Neural cell (in vitro differentiated cells): ENCODE results near the gene BMPR1A. TPM values are rescaled to one million over a fixed set of nuclear protein-coding genes. Genes with fewer than 3 reads are reported as not detected.

Experiments
- H2AFZ ChIP-seq: fragments of 200-600, 300-800 bp; sonication (generic), shearing (Covaris generic); 2 replicates; pipeline ENCODE4 v1.6.0; 2014; ENCODE audit warnings: low read depth, mild to moderate bottlenecking, antibody characterized with exemption, low read length, moderate library complexity
- H3F3A ChIP-seq: fragments of 200-600 bp; shearing (Covaris generic); 2 replicates; pipeline ENCODE4 v1.6.1; 2016; ENCODE audit warnings: mild to moderate bottlenecking, moderate library complexity, mixed read lengths, antibody characterized with exemption, low read length; ENCODE audit not compliant: insufficient read depth, poor library complexity, severe bottlenecking
- H3K27ac ChIP-seq: fragments of 200-600, 300-800 bp; sonication (generic), shearing (Covaris generic); 2 replicates; pipeline ENCODE4 v1.5.1; 2014; ENCODE audit warnings: mild to moderate bottlenecking, low read length, moderate library complexity
- H3K27me3 ChIP-seq: fragments of 300-800, 200-600 bp; sonication (generic), shearing (Covaris generic); 2 replicates; pipeline ENCODE4 v1.6.0; 2014; ENCODE audit warnings: mild to moderate bottlenecking, low read depth, low read length, moderate library complexity; ENCODE audit not compliant: insufficient read depth
- H3K36me3 ChIP-seq: fragments of 300-800, 200-600 bp; sonication (generic), shearing (Covaris generic); 2 replicates; pipeline ENCODE4 v1.5.1; 2014; ENCODE audit warnings: mild to moderate bottlenecking, antibody characterized with exemption, low read length, moderate library complexity; ENCODE audit not compliant: insufficient read depth
- H3K4me2 ChIP-seq: fragments of 300-800, 200-600 bp; sonication (generic), shearing (Covaris generic); 2 replicates; pipeline ENCODE4 v1.6.0; 2014; ENCODE audit warnings: mild to moderate bottlenecking, low read length
- H3K4me3 ChIP-seq: fragments of 300-800, 200-600 bp; sonication (generic), shearing (Covaris generic); 2 replicates; pipeline ENCODE4 v1.5.1; 2014; ENCODE audit warnings: mild to moderate bottlenecking, low read length, moderate library complexity
- H3K79me2 ChIP-seq: fragments of 200-600 bp; shearing (Covaris generic); replicated peaks from 2 replicates; pipeline ENCODE4 v1.6.0; 2014; ENCODE audit warnings: mild to moderate bottlenecking, low read length, moderate library complexity; ENCODE audit not compliant: insufficient read depth
- H3K9ac ChIP-seq: fragments of 300-800, 200-600 bp; sonication (generic), shearing (Covaris generic); 2 replicates; pipeline ENCODE4 v1.6.1; 2016; ENCODE audit warnings: mild to moderate bottlenecking, low read length, mixed read lengths
- H3K9me2 ChIP-seq: fragments of 200-600 bp; shearing (Covaris generic); 2 replicates; pipeline ENCODE4 v1.6.1; 2016; ENCODE audit warnings: mild to moderate bottlenecking, low read length, mixed read lengths; ENCODE audit not compliant: insufficient read depth
- H3K9me3 ChIP-seq: fragments of 200-600, 300-800 bp; sonication (generic), shearing (Covaris generic); 2 replicates; pipeline ENCODE4 v1.6.1; 2016; ENCODE audit warnings: mild to moderate bottlenecking, mixed run types, low read length, moderate library complexity, mixed read lengths
- H4K20me1 ChIP-seq: fragments of 200-600 bp; shearing (Covaris generic); 2 replicates; pipeline ENCODE4 v1.6.1; 2016; ENCODE audit warnings: mild to moderate bottlenecking, mixed run types; ENCODE audit not compliant: insufficient read depth
- CTCF ChIP-seq: fragments of 450-650 bp; IDR thresholded peaks from 2 replicates; pipeline ENCODE4 v1.5.1; 2014; ENCODE audit warnings: antibody characterized with exemption, mild to moderate bottlenecking, moderate library complexity; ENCODE audit not compliant: poor library complexity, severe bottlenecking
- EP300 ChIP-seq: fragments of 450-650 bp; conservative IDR thresholded peaks from 2 replicates; pipeline ENCODE4 v1.6.1; 2014; ENCODE audit warnings: antibody characterized with exemption, mild to moderate bottlenecking, moderate library complexity; ENCODE audit not compliant: poor library complexity, severe bottlenecking
- EZH2 ChIP-seq: fragments of 200-600, 300-800 bp; shearing (Covaris generic), sonication (generic); IDR thresholded peaks from 2 replicates; pipeline ENCODE4 v1.6.1; 2014; ENCODE audit warnings: antibody characterized with exemption, low read length, borderline replicate concordance, mild to moderate bottlenecking; ENCODE audit not compliant: insufficient read depth, poor library complexity, severe bottlenecking
- MXI1 ChIP-seq: fragments of 450-650 bp; conservative IDR thresholded peaks from 2 replicates; pipeline ENCODE4 v1.6.1; 2014; ENCODE audit warnings: antibody characterized with exemption, mild to moderate bottlenecking; ENCODE audit not compliant: poor library complexity, severe bottlenecking
- POLR2AphosphoS5 ChIP-seq: IDR thresholded peaks from 2 replicates; pipeline ENCODE4 v1.6.1; 2012
- RAD21 ChIP-seq: fragments of 450-650 bp; conservative IDR thresholded peaks from 2 replicates; pipeline ENCODE4 v1.6.1; 2014; ENCODE audit warnings: antibody characterized with exemption, mild to moderate bottlenecking, moderate library complexity
- REST ChIP-seq: IDR thresholded peaks from 2 replicates; pipeline ENCODE4 v1.6.1; 2012; ENCODE audit warnings: borderline replicate concordance
- SMC3 ChIP-seq: fragments of 450-650 bp; conservative IDR thresholded peaks from 2 replicates; pipeline ENCODE4 v1.6.1; 2014; ENCODE audit warnings: antibody characterized with exemption, mild to moderate bottlenecking, moderate library complexity; ENCODE audit not compliant: poor library complexity
- TAF1 ChIP-seq: IDR thresholded peaks from 2 replicates; pipeline ENCODE4 v1.6.1; 2012; ENCODE audit warnings: low read depth
- polyA plus RNA-seq: library from polyadenylated mRNA; depleted of rRNA; stranded (reverse); fragments of >200 nt; gene quantifications from 2 replicates; pipeline ENCODE4 v1.2.3, GENCODE V29; 2014

The BMPR1A gene
- polyA plus RNA-seq, 1 donor from 2014 or later, result 29.9 TPM

- no peaks in the 10 kb centered on the region for H3K36me3 ChIP-seq
- H3K9ac ChIP-seq, result no peak overlapping the region
- H3K9me2 ChIP-seq, result no peaks in the 10 kb centered on the region
- H3K79me2 ChIP-seq, result no peaks in the 10 kb centered on the region
- no peak overlapping the region for H3K4me2 ChIP-seq
- TF ChIP-seq MXI1 (no peak), TAF1 (no peak), POLR2AphosphoS5 (no peak), EZH2 (no peak), SMC3 (no peak), REST (no peak), EP300 (no peak), RAD21 (no peak), CTCF (no peak)
- no peaks in the 10 kb centered on the region for H3F3A ChIP-seq
- H3K27ac ChIP-seq, result no peak overlapping the region
- no peak overlapping the region for H2AFZ ChIP-seq
- H3K4me3 ChIP-seq, result no peak overlapping the region
- H4K20me1 ChIP-seq, result no peaks in the 10 kb centered on the region
- H3K9me3 ChIP-seq, result no peaks in the 10 kb centered on the region
- H3K27me3 ChIP-seq, result no peaks in the 10 kb centered on the region
These were observed 29.8 kb upstream of the BMPR1A start for GRCh38 chr10:86726677-86726999.

GRCh38 chr10:86727470-86727869 is 28.9 kb upstream of the BMPR1A start:
- Histone ChIP-seq H3K79me2 (no peaks in the 10 kb centered on the region), H2AFZ (no peak overlapping the region), H3K4me2 (no peak overlapping the region), H3K9me3 (no peaks in the 10 kb centered on the region), H3K4me3 (no peak overlapping the region), H3F3A (no peaks in the 10 kb centered on the region), H3K9ac (no peak overlapping the region), H3K36me3 (no peaks in the 10 kb centered on the region), H3K27me3 (no peaks in the 10 kb centered on the region), H3K27ac (no peak overlapping the region), H4K20me1 (no peaks in the 10 kb centered on the region), H3K9me2 (no peaks in the 10 kb centered on the region)
- TF ChIP-seq EP300 (no peak), CTCF (no peak), EZH2 (no peak), POLR2AphosphoS5 (no peak), REST (no peak), SMC3 (no peak), MXI1 (no peak), TAF1 (no peak), RAD21 (no peak)
